WERI-Rb-1 (cell line): ENCODE measurements around the gene ZNF726.
"Not testable (repeated sequence)": the region's sequence is repeated elsewhere in the genome, so short reads cannot be mapped to it uniquely, and the experiment has no call there.

ENCODE experiments used
- DNase-seq: peaks from one replicate; pipeline ENCODE4 v3.0.0-alpha.2; 2020
- H3K27ac ChIP-seq: fragments of 250-450 bp; sonication (Bioruptor Pico); 2 replicates; pipeline ENCODE4 v1.5.1; 2020; ENCODE audit warnings: mild to moderate bottlenecking, moderate library complexity
- H3K27me3 ChIP-seq: fragments of 250-450 bp; sonication (Bioruptor Pico); 2 replicates; pipeline ENCODE4 v1.5.1; 2021; ENCODE audit warnings: mild to moderate bottlenecking, low read depth, moderate library complexity; ENCODE audit not compliant: insufficient read depth, severe bottlenecking
- H3K36me3 ChIP-seq: fragments of 250-450 bp; sonication (Bioruptor Pico); 2 replicates; pipeline ENCODE4 v1.5.1; 2020; ENCODE audit warnings: mild to moderate bottlenecking, moderate library complexity
- H3K4me3 ChIP-seq: 2 replicates; pipeline ENCODE4 v1.5.1; 2011; ENCODE audit warnings: low read depth, mild to moderate bottlenecking, control low read depth, low read length
- H3K9me3 ChIP-seq: fragments of 250-450 bp; sonication (Bioruptor Pico); 2 replicates; pipeline ENCODE4 v1.5.1; 2021; ENCODE audit warnings: mild to moderate bottlenecking, moderate library complexity; ENCODE audit not compliant: severe bottlenecking
- CTCF ChIP-seq: IDR thresholded peaks from 2 replicates; pipeline ENCODE4 v1.5.1; 2011; ENCODE audit warnings: low read depth, mild to moderate bottlenecking, control low read depth, inconsistent platforms, low read length

ZNF726 gene

GRCh38 chr19:23882493-23882892 is 32.2 kb upstream of the ZNF726 start:
- no peak for TF ChIP-seq CTCF
- no peak overlapping the region for H3K4me3 ChIP-seq
- no peak overlapping the region for H3K27ac ChIP-seq
- H3K9me3 ChIP-seq = no peaks in the 10 kb centered on the region
- peaks cover 23% of the 10 kb centered on the region for H3K27me3 ChIP-seq
- H3K36me3 ChIP-seq = no peaks in the 10 kb centered on the region
- no peak for DNase-seq

- H3K4me3 ChIP-seq = no peak overlapping the region
- DNase-seq = no peak
- TF ChIP-seq CTCF = no peak
- H3K27me3 ChIP-seq = peaks cover 21% of the 10 kb centered on the region
- H3K36me3 ChIP-seq = no peaks in the 10 kb centered on the region
- no peak overlapping the region for H3K27ac ChIP-seq
- no peaks in the 10 kb centered on the region for H3K9me3 ChIP-seq
These were observed 30.3 kb upstream of the ZNF726 start for GRCh38 chr19:23884363-23884762.

- H3K36me3 ChIP-seq = no peaks in the 10 kb centered on the region
- no peak for TF ChIP-seq CTCF
- no peak overlapping the region for H3K27ac ChIP-seq
- DNase-seq = no peak
- peaks cover 18% of the 10 kb centered on the region for H3K27me3 ChIP-seq
- no peak overlapping the region for H3K4me3 ChIP-seq
- no peaks in the 10 kb centered on the region for H3K9me3 ChIP-seq
These were observed 27.0 kb upstream of the ZNF726 start for GRCh38 chr19:23887642-23888041.

GRCh38 chr19:23896096-23896495 is 18.6 kb upstream of the ZNF726 start:
- H3K27ac ChIP-seq, DNase-seq, H3K36me3 ChIP-seq, H3K4me3 ChIP-seq, H3K27me3 ChIP-seq, H3K9me3 ChIP-seq: not testable (repeated sequence)

GRCh38 chr19:23896912-23897311 is 17.8 kb upstream of the ZNF726 start:
- Histone ChIP-seq H3K36me3 (no peaks in the 10 kb centered on the region), H3K4me3 (no peak overlapping the region), H3K27me3 (peaks cover 16% of the 10 kb centered on the region), H3K9me3 (no peaks in the 10 kb centered on the region), H3K27ac (no peak overlapping the region)
- no peak for DNase-seq
- no peak for TF ChIP-seq CTCF

- H3K27me3 ChIP-seq = peaks cover 16% of the 10 kb centered on the region
- peaks cover 2% of the 10 kb centered on the region for H3K9me3 ChIP-seq
- TF ChIP-seq CTCF = no peak
- DNase-seq = no peak
- H3K36me3 ChIP-seq = no peaks in the 10 kb centered on the region
- no peak overlapping the region for H3K27ac ChIP-seq
- no peak overlapping the region for H3K4me3 ChIP-seq
These were observed 13.3 kb upstream of the ZNF726 start for GRCh38 chr19:23901360-23901759.
